Heart left ventricle (tissue), 16 donors: ENCODE measurements around the gene YJEFN3. TPM values are rescaled to one million over a fixed set of nuclear protein-coding genes. Genes with fewer than 3 reads are reported as not detected.

Experiments
- ATAC-seq, 4 donors: fragments of 200-7000 bp; cut with Tn5 transposase; one replicate each; pipeline ENCODE4 v1.9.1; 2020 to 2022; ENCODE audit warnings: moderate library complexity in 4 of 4, mild to moderate bottlenecking in 3 of 4, moderate number of reproducible peaks in 1 of 4
- DNase-seq, 5 donors: peaks; one replicate each; pipeline ENCODE4 v3.0.0-alpha.2; 2020
- H3K27ac ChIP-seq, 12 donors: fragments of 200-600 bp; sonication (generic) in 4 of 12; one replicate each; pipeline versions ENCODE4 v1.5.0 to v1.8.0; 2016 to 2022; ENCODE audit warnings: mild to moderate bottlenecking in 2 of 12
- H3K27me3 ChIP-seq, 9 donors: fragments of 200-600 bp; sonication (generic) in 2 of 9; one replicate each; pipeline versions ENCODE4 v1.5.1 to v1.8.0; 2016 to 2022; ENCODE audit warnings: mild to moderate bottlenecking in 3 of 9
- H3K36me3 ChIP-seq, 9 donors: fragments of 200-600 bp; sonication (generic) in 2 of 9; one replicate each; pipeline versions ENCODE4 v1.5.0 to v1.8.0; 2018 to 2022; ENCODE audit warnings: mild to moderate bottlenecking in 2 of 9
- H3K4me1 ChIP-seq, 12 donors: fragments of 200-600 bp; sonication (generic) in 4 of 12; one replicate each; pipeline versions ENCODE4 v1.5.0 to v1.8.0; 2016 to 2022; ENCODE audit warnings: mild to moderate bottlenecking in 3 of 12
- H3K4me3 ChIP-seq, 12 donors: fragments of 200-600 bp; sonication (generic) in 4 of 12; one replicate each; pipeline versions ENCODE4 v1.5.0 to v1.8.0; 2017 to 2022; ENCODE audit warnings: mild to moderate bottlenecking in 9 of 12, moderate library complexity in 4 of 12
- H3K9me3 ChIP-seq, 12 donors: fragments of 200-600 bp; sonication (generic) in 4 of 12; one replicate each; pipeline versions ENCODE4 v1.5.0 to v1.8.0; 2016 to 2022; ENCODE audit warnings: mild to moderate bottlenecking in 1 of 12
- POLR2A ChIP-seq, 2 donors: fragments of 450-650 bp; IDR thresholded peaks; one replicate each; pipeline ENCODE4 v1.6.1; 2017; ENCODE audit warnings: antibody characterized with exemption in 2 of 2, mild to moderate bottlenecking in 2 of 2, moderate library complexity in 2 of 2
- WGBS, 4 donors: extraction: QIAGEN DNeasy Blood & Tissue Kit in 2 of 4; methylation state at CpG; one replicate each; pipeline versions ENCODE4 v1.1.5 to v1.1.7; 2013 to 2018; 5-methylcytosine and 5-hydroxymethylcytosine counted together
- intact Hi-C, 10 donors: fragments of 100-400 bp; cut with DNase I; formaldehyde crosslinking; loops; one replicate each; pipeline versions ENCODE4 v1.11.1 to v1.14.2; 2022
- polyA plus RNA-seq, 2 donors: library from polyadenylated mRNA; stranded (reverse); fragments of 200-250 nt; gene quantifications; one replicate each; pipeline ENCODE4 v1.2.3, GENCODE V29; 2013
- total RNA-seq, 9 donors: library from RNA; depleted of rRNA in 2 of 9; stranded (reverse); fragments of >200 nt in 2 of 9; fragmentation: NEBNext Ultra II Directional in 3 of 9; extraction: Animal tissue kit (Norgen Biotek cat#: 25700) in 3 of 9; gene quantifications; one replicate each; pipeline versions ENCODE4 v1.1.0 to v1.2.4, GENCODE V29; 2016 to 2023
- TF ChIP-seq, protein P1 (sequence below), 12 donors: fragments of 200-600 bp; sonication (generic) in 4 of 12; IDR thresholded peaks; one replicate each; pipeline versions ENCODE4 v1.5.0 to v1.8.0; 2018 to 2022; ENCODE audit warnings: antibody characterized with exemption in 12 of 12, mild to moderate bottlenecking in 5 of 12
- donor health status: ischemic (EF 13 %, LVEDD 7.1; RV severe dilation, severe dysfunction).
- donor health status: healthy with polysubstance abuse.
- donor health status: DM: no; HTN: yes; CAD: no.
- donor health status: DM: no; HTN: no; CAD: no.
- donor health status: ischemic (EF 25% LVEDD 6.9; RV normal size, moderate dysfunction).
- donor health status: ischemic (EF 25% LVEDD 5.7; RV mildly dilated, moderate dysfunction).
- donor health status: healthy.
- donor health status: DM: yes; HTN: yes; CAD: no.
- donor health status: ischemic (EF 35%, LVEDD 5.7; RV mildly dilated, moderate dysfunction).
- donor health status: nonischemic (EF 11% LVEDD 7.7; RV severe dilation, severe dysfunction).
- donor health status: DM: yes; HTN: yes; CAD: no.
- donor health status: PGD.
- donor health status: ischemic (EF 29% LVEDD 5.4; RV normal size, mild dysfunction).
- donor health status: nonischemic (EF 23%, LVEDD 6.1; RV moderate dilation, normal function).

The YJEFN3 gene
- total and polyA plus RNA-seq, 11 donors: 1.2 to 5.4 (median 2.5) TPM; not detected in 1

DNA sequence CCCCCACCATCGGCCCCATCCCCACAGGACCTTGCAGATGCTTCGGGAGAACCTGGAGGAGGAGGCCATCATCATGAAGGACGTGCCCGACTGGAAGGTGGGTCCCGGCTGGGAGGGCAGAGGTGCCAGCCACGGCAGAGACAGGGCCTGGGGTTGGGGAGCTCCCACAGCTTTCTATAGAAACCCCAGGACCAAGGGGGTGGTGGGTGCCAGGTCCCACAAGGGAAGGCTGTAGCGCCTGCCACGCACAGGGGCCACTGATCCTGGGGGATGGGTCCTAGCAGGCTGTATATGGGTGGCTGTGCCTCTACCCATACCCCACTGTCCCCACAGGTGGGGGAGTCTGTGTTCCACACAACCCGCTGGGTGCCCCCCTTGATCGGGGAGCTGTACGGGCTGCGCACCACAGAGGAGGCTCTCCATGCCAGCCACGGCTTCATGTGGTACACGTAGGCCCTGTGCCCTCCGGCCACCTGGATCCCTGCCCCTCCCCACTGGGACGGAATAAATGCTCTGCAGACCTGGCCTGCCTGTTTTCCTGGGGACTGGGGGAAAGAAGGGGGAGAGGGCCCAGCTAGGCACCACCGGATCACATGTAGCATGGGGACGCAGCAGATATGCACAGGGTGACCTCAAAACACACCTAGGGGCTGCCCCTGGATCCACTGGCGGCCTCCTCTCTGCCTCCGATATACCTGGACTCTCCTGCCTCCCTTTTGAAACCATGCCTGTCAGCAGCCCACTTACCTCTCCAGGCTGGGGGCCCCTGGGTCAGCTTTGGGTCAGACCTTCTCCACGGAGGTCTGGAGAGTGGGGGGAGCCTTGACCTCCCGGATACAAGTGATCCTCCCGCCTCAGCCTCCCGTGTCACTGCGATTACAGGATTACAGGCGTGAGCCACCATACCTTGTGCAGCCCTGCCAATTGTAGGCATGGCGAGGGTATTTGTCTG lies 761 bp upstream of the YJEFN3 start:
- Histone ChIP-seq H3K4me1 (peaks cover 0 to 34% (median 11%) of the 10 kb centered on the region in 12 donors), H3K27ac (no peak overlapping the region), H3K27me3 (no peaks in the 10 kb centered on the region), H3K36me3 (peaks cover 0 to 46% (median 32%) of the 10 kb centered on the region in 9 donors), H3K4me3 (no peak overlapping the region), H3K9me3 (no peaks in the 10 kb centered on the region)
- 90 to 92% (median 92%) methylated on average over 24 to 27 of the region's 27 CpGs for WGBS, 4 donors
- TF ChIP-seq POLR2A (IDR thresholded peaks at IDR 0.05): no peak
- TF ChIP-seq, protein P1, sequence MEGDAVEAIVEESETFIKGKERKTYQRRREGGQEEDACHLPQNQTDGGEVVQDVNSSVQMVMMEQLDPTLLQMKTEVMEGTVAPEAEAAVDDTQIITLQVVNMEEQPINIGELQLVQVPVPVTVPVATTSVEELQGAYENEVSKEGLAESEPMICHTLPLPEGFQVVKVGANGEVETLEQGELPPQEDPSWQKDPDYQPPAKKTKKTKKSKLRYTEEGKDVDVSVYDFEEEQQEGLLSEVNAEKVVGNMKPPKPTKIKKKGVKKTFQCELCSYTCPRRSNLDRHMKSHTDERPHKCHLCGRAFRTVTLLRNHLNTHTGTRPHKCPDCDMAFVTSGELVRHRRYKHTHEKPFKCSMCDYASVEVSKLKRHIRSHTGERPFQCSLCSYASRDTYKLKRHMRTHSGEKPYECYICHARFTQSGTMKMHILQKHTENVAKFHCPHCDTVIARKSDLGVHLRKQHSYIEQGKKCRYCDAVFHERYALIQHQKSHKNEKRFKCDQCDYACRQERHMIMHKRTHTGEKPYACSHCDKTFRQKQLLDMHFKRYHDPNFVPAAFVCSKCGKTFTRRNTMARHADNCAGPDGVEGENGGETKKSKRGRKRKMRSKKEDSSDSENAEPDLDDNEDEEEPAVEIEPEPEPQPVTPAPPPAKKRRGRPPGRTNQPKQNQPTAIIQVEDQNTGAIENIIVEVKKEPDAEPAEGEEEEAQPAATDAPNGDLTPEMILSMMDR (IDR thresholded peaks at IDR 0.05): no peak
- intact Hi-C loops: no loop called here
- ATAC-seq (no peak), DNase-seq (no peak)

DNA sequence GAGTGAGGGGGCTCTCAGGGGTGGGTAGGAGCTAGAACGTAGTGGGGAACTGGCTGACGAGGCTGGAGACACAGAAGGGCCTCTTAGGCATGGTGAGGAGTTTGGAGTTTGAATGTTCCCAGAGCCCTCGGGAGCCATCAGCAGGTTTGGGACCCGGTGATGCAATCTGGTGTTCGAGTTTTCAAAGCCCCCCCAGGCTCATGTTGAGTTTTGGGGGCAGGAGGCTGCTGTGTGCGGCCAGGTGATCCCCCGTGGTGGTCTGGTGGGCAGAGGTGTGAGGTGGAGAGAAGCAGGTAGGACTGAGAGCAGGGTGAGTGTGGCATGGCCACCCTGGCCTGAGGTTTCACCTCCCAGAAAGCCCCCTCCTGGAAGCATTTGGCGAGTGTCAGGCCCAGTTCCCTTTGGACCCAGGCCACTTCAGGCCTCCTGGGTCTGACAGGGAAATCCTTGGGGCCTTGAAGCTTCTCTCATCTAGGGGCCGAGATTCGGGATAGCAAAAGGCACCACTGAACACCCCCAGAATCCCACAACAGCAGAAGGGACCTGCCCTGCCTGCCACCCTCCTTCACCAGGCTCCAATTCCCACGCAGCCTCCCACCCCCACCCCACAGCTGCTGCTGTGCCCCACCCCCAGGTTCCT lies 1.2 kb downstream of the YJEFN3 start:
- H3K4me1 ChIP-seq: peaks cover 0 to 32% (median 11%) of the 10 kb centered on the region in 12 donors

DNA sequence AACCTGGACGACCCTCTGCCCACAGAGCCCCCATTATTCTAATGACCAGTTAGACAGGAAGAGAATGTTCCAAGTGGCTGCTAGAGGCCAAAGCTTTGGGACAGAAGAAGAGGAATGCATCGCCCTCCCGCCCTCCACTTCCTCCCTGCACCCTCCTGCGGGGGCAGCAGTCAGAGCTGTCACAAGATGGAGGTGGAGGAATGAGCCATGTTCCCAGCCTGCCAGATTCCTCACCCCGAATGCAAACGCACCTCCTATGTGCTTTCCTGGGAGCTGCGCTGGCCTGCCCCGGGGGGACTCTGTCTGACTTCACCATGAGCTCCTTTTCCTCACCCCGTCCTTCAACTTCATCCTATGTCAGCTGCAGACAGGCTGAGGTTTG lies 1.7 kb downstream of the YJEFN3 start:
- peaks cover 0 to 28% (median 20%) of the 10 kb centered on the region in 9 donors for H3K36me3 ChIP-seq
- DNase-seq (no peak), ATAC-seq (no peak)
- no peak overlapping the region for H3K4me3 ChIP-seq
- H3K27me3 ChIP-seq: no peaks in the 10 kb centered on the region
- TF ChIP-seq, protein P1 (IDR thresholded peaks at IDR 0.05): no peak
- TF ChIP-seq POLR2A (IDR thresholded peaks at IDR 0.05): no peak
- intact Hi-C loops: loop anchor here in 9 of 10 donors (5.0 to 10.0 kb wide), 7 partner anchors 112 to 744 kb away; partner anchors contain the start of gene GMIP (in 3 of the 9)
- H3K4me1 ChIP-seq: peaks cover 0 to 27% (median 11%) of the 10 kb centered on the region in 12 donors
- H3K9me3 ChIP-seq: no peaks in the 10 kb centered on the region
- WGBS, 4 donors: 53 to 66% (median 57%) methylated on average over 8 to 9 of the region's 9 CpGs
- H3K27ac ChIP-seq: no peak overlapping the region

More for the DNA sequence above, 1.2 kb downstream of the YJEFN3 start:
- TF ChIP-seq, protein P1 (IDR thresholded peaks at IDR 0.05): no peak
- TF ChIP-seq POLR2A (IDR thresholded peaks at IDR 0.05): no peak
- intact Hi-C loops: loop anchor here in 9 of 10 donors (5.0 to 10.0 kb wide), 7 partner anchors 112 to 745 kb away; partner anchors contain the start of gene GMIP (in 3 of the 9)
- DNase-seq: no peak
- no peaks in the 10 kb centered on the region for H3K9me3 ChIP-seq
- H3K36me3 ChIP-seq: peaks cover 0 to 29% (median 19%) of the 10 kb centered on the region in 9 donors
- no peak overlapping the region for H3K4me3 ChIP-seq
- no peaks in the 10 kb centered on the region for H3K27me3 ChIP-seq
- H3K27ac ChIP-seq: no peak overlapping the region
- no peak for ATAC-seq
- WGBS, 4 donors: 72 to 81% (median 75%) methylated on average over 10 to 11 of the region's 11 CpGs

DNA sequence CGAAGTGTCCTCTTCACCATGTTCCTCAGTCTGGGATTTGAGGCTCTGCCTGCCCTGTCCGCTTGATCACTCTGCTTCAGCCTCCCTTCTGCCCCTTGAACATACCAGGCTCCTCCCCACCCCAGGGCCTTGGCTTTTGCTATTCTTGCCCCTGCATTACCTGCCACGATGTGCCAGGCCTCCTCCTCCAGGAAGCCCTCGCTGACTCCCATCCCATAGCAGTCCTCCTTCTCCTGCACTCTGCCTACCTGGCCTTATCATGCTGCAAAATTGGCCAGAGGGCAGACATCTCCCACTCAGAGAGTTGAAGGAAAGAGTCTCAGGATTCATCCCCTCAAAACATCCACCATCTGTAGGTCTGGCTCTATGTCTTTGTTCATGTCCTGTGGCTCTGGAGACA lies 2.2 kb downstream of the YJEFN3 start:
- H3K36me3 ChIP-seq: peaks cover 0 to 26% (median 20%) of the 10 kb centered on the region in 9 donors
- ATAC-seq (no peak), DNase-seq (no peak)
- intact Hi-C loops: loop anchor here in 9 of 10 donors (5.0 to 10.0 kb wide), 7 partner anchors 111 to 744 kb away; partner anchors contain the start of gene GMIP (in 3 of the 9)
- WGBS, 4 donors: 87 to 92% (median 87%) methylated on average over 4 of the region's 4 CpGs
- H3K9me3 ChIP-seq: no peaks in the 10 kb centered on the region
- H3K27me3 ChIP-seq: no peaks in the 10 kb centered on the region
- TF ChIP-seq, protein P1 (IDR thresholded peaks at IDR 0.05): no peak
- TF ChIP-seq POLR2A (IDR thresholded peaks at IDR 0.05): no peak
- H3K27ac ChIP-seq: no peak overlapping the region
- H3K4me3 ChIP-seq: no peak overlapping the region
- H3K4me1 ChIP-seq: peaks cover 0 to 22% (median 9%) of the 10 kb centered on the region in 12 donors
